ENCODE data around the gene SLC35E1. TPM values are rescaled to one million over a fixed set of nuclear protein-coding genes. Genes with fewer than 3 reads are reported as not detected.

Gene SLC35E1
- total RNA-seq, 2 experiments from 2014 or later: 57.3 to 57.7 TPM

- Mint-ChIP-seq H3K27me3 (no peaks in the 10 kb centered on the region), H3K27ac (peak overlapping the region; percentile 23), H3K4me1 (peaks cover 51% of the 10 kb centered on the region), H3K9me3 (no peaks in the 10 kb centered on the region), H3K4me3 (no peak overlapping the region), H3K36me3 (ENCODE audit: low read depth) (peaks cover 3% of the 10 kb centered on the region)
- POLR2A ChIA-PET: interaction anchor here (1.0 to 3.3 kb wide), 2 partner anchors 19 to 21 kb away, joined by 3 to 12 read pairs; partner anchors contain the start of gene MED26
- CTCF ChIA-PET: no interaction called here
- DNase-seq: no peak
Observed at GRCh38 chr19:16608290-16608739, 36.1 kb upstream of the SLC35E1 start.

GRCh38 chr19:16607819-16608218 is 35.6 kb upstream of the SLC35E1 start:
- peaks cover 50% of the 10 kb centered on the region for H3K4me1 Mint-ChIP-seq
- no peak overlapping the region for H3K4me3 Mint-ChIP-seq
- ChIA-PET POLR2A (interaction anchor here (1.0 to 3.3 kb wide), 2 partner anchors 20 to 21 kb away, joined by 3 to 12 read pairs; partner anchors contain the start of gene MED26), CTCF (no interaction called here)
- H3K27ac Mint-ChIP-seq: no peak overlapping the region
- no peaks in the 10 kb centered on the region for H3K9me3 Mint-ChIP-seq
- no peaks in the 10 kb centered on the region for H3K27me3 Mint-ChIP-seq
- peaks cover 3% of the 10 kb centered on the region for H3K36me3 Mint-ChIP-seq (ENCODE audit: low read depth)
- DNase-seq: no peak

- H3K9me3 Mint-ChIP-seq: no peaks in the 10 kb centered on the region
- ChIA-PET CTCF (no interaction called here), POLR2A (no interaction called here)
- H3K4me3 Mint-ChIP-seq: no peak overlapping the region
- H3K36me3 Mint-ChIP-seq (ENCODE audit: low read depth): peaks cover 3% of the 10 kb centered on the region
- peaks cover 34% of the 10 kb centered on the region for H3K4me1 Mint-ChIP-seq
- DNase-seq: no peak
- no peak overlapping the region for H3K27ac Mint-ChIP-seq
- H3K27me3 Mint-ChIP-seq: no peaks in the 10 kb centered on the region
Observed at GRCh38 chr19:16605553-16605994, 33.4 kb upstream of the SLC35E1 start.

GRCh38 chr19:16605115-16605514 is 32.9 kb upstream of the SLC35E1 start:
- ChIA-PET CTCF (no interaction called here), POLR2A (no interaction called here)
- no peaks in the 10 kb centered on the region for H3K9me3 Mint-ChIP-seq
- H3K4me3 Mint-ChIP-seq: no peak overlapping the region
- no peak overlapping the region for H3K27ac Mint-ChIP-seq
- H3K27me3 Mint-ChIP-seq: no peaks in the 10 kb centered on the region
- peaks cover 34% of the 10 kb centered on the region for H3K4me1 Mint-ChIP-seq
- DNase-seq: no peak
- peaks cover 3% of the 10 kb centered on the region for H3K36me3 Mint-ChIP-seq (ENCODE audit: low read depth)

- H3K36me3 Mint-ChIP-seq (ENCODE audit: low read depth): peaks cover 3% of the 10 kb centered on the region
- no peaks in the 10 kb centered on the region for H3K9me3 Mint-ChIP-seq
- no peak for DNase-seq
- peaks cover 30% of the 10 kb centered on the region for H3K4me1 Mint-ChIP-seq
- H3K4me3 Mint-ChIP-seq: no peak overlapping the region
- ChIA-PET CTCF (no interaction called here), POLR2A (no interaction called here)
- no peak overlapping the region for H3K27ac Mint-ChIP-seq
- no peaks in the 10 kb centered on the region for H3K27me3 Mint-ChIP-seq
Observed at GRCh38 chr19:16604615-16605014, 32.4 kb upstream of the SLC35E1 start.

GRCh38 chr19:16603090-16603489 is 30.9 kb upstream of the SLC35E1 start:
- Mint-ChIP-seq H3K9me3 (no peaks in the 10 kb centered on the region), H3K4me3 (no peak overlapping the region), H3K4me1 (peaks cover 29% of the 10 kb centered on the region), H3K36me3 (ENCODE audit: low read depth) (peaks cover 3% of the 10 kb centered on the region), H3K27me3 (no peaks in the 10 kb centered on the region), H3K27ac (no peak overlapping the region)
- DNase-seq: no peak
- ChIA-PET POLR2A (no interaction called here), CTCF (no interaction called here)

GRCh38 chr19:16601378-16602052 is 29.3 kb upstream of the SLC35E1 start:
- Mint-ChIP-seq H3K27ac (no peak overlapping the region), H3K36me3 (ENCODE audit: low read depth) (peaks cover 11% of the 10 kb centered on the region), H3K9me3 (no peaks in the 10 kb centered on the region), H3K27me3 (no peaks in the 10 kb centered on the region), H3K4me3 (no peak overlapping the region), H3K4me1 (peaks cover 31% of the 10 kb centered on the region)
- no peak for DNase-seq
- CTCF ChIA-PET: interaction anchor here (1.3 kb wide), 1 partner anchor 15 kb away, joined by 3 read pairs; no protein-coding TSS in a partner anchor
- POLR2A ChIA-PET: interaction anchor here (1.1 to 1.3 kb wide), 2 partner anchors 17 to 21 kb away, joined by 3 to 6 read pairs; no protein-coding TSS in a partner anchor

- Mint-ChIP-seq H3K9me3 (no peaks in the 10 kb centered on the region), H3K27ac (no peak overlapping the region), H3K36me3 (ENCODE audit: low read depth) (peaks cover 11% of the 10 kb centered on the region), H3K4me1 (peaks cover 38% of the 10 kb centered on the region), H3K4me3 (no peak overlapping the region), H3K27me3 (no peaks in the 10 kb centered on the region)
- CTCF ChIA-PET: interaction anchor here (1.0 to 1.3 kb wide), 2 partner anchors 13 to 14 kb away, joined by 3 read pairs; no protein-coding TSS in a partner anchor
- DNase-seq: no peak
- POLR2A ChIA-PET: interaction anchor here (1.1 to 1.3 kb wide), 2 partner anchors 16 to 22 kb away, joined by 3 to 6 read pairs; no protein-coding TSS in a partner anchor
Observed at GRCh38 chr19:16600824-16601223, 28.6 kb upstream of the SLC35E1 start.

DNA sequence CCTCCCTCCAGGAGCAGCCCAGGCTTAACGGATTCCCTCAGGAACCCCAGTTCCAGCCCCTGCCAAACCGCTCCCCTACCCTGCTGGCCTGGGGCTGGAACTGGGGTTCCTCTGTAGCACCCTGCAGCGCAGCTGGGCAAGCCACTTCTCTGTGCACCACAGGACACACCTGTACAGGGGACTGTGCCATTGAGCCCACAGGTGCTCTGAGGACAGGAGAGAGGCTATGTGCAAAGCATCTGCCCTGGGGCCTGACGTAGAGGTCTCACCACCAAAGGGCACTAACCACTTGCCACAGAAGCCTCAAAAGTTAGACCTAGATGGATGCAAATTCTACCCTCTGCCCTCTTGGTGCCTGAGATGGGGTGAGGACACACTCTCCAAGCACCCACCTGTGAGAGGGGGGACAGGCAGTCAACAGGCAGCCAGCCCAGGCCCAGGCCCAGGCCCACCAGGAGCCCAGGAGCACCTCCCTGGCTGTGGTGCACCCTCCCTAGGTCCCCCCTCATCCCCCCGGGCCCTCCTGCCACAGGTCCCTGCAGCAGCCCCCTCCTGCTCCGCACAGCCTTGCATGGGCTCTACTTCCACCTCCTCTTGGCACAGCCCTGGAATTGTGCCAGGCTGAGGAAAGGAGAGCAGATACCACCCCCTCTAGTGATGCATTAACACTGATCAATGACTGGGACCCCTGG is 27.6 kb upstream of the SLC35E1 start:
- Mint-ChIP-seq H3K4me3 (no peak overlapping the region), H3K36me3 (ENCODE audit: low read depth) (peaks cover 7% of the 10 kb centered on the region), H3K27me3 (no peaks in the 10 kb centered on the region), H3K9me3 (no peaks in the 10 kb centered on the region), H3K4me1 (peaks cover 45% of the 10 kb centered on the region), H3K27ac (no peak overlapping the region)
- ChIA-PET CTCF (interaction anchor here (1.0 to 1.3 kb wide), 2 partner anchors 12 to 13 kb away, joined by 3 read pairs; no protein-coding TSS in a partner anchor), POLR2A (interaction anchor here (0.9 to 1.3 kb wide), 3 partner anchors 12 to 28 kb away, joined by 3 to 6 read pairs (median 3); no protein-coding TSS in a partner anchor)
- DNase-seq: no peak

- no peak for DNase-seq
- H3K27ac Mint-ChIP-seq: no peak overlapping the region
- H3K27me3 Mint-ChIP-seq: no peaks in the 10 kb centered on the region
- H3K4me3 Mint-ChIP-seq: no peak overlapping the region
- ChIA-PET CTCF (no interaction called here), POLR2A (interaction anchor here (0.9 to 1.3 kb wide), 2 partner anchors 11 to 29 kb away, joined by 3 read pairs; no protein-coding TSS in a partner anchor)
- peaks cover 51% of the 10 kb centered on the region for H3K4me1 Mint-ChIP-seq
- peaks cover 7% of the 10 kb centered on the region for H3K36me3 Mint-ChIP-seq (ENCODE audit: low read depth)
- no peaks in the 10 kb centered on the region for H3K9me3 Mint-ChIP-seq
Observed at GRCh38 chr19:16598848-16599247, 26.6 kb upstream of the SLC35E1 start.

DNA sequence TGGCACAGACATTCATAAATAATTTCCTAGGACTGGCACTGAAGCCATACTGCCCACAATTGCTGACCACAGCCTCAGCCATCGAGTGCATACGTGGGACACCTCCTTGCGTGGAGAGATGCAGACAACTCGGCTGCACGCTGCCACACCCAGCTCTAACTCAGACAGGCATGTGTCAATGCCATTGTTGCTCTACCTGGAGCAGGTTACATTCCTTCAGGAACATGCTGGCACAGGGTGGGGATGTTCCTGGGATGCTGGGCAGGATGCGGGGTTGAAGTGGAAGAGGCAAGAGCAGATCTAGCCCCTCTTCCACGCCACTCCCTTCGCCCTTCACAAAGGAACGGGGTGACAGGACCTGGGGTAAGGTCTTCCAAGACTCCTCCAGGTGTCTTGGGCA is 24.2 kb upstream of the SLC35E1 start:
- ChIA-PET POLR2A (no interaction called here), CTCF (interaction anchor here (1.3 kb wide), 1 partner anchor 8 kb away, joined by 3 read pairs; no protein-coding TSS in a partner anchor)
- Mint-ChIP-seq H3K36me3 (ENCODE audit: low read depth) (peaks cover 7% of the 10 kb centered on the region), H3K4me1 (peaks cover 70% of the 10 kb centered on the region), H3K27me3 (no peaks in the 10 kb centered on the region), H3K4me3 (no peak overlapping the region), H3K27ac (no peak overlapping the region), H3K9me3 (no peaks in the 10 kb centered on the region)
- DNase-seq: no peak

DNA sequence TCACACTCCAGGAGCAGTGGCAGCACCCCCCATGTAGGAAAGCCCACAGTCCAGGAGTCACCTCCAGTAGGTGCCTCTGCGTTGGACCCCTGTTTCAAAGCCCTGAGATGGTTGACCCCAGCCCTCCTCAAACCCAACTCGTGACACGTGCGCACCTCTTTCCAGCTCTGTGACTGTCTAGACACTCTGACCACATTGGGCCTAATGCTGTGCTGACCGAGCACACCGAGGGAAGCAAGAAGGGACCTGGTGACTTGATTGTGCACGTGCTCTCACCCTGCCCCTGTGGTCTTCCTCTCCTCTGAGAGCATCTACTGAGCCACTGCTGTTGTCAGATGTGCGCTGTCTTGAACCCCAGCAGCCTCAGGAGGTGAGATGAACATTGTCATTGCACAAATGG is 22.9 kb upstream of the SLC35E1 start:
- DNase-seq: no peak
- CTCF ChIA-PET: interaction anchor here (0.5 to 1.3 kb wide), 2 partner anchors 7 to 750 kb away, joined by 3 to 4 read pairs; no protein-coding TSS in a partner anchor
- POLR2A ChIA-PET: interaction anchor here (0.8 to 1.1 kb wide), 2 partner anchors 15 to 31 kb away, joined by 4 to 5 read pairs; no protein-coding TSS in a partner anchor
- H3K27ac Mint-ChIP-seq: peak overlapping the region; percentile 90
- peaks cover 7% of the 10 kb centered on the region for H3K36me3 Mint-ChIP-seq (ENCODE audit: low read depth)
- H3K9me3 Mint-ChIP-seq: no peaks in the 10 kb centered on the region
- H3K4me3 Mint-ChIP-seq: peak overlapping the region; percentile 60
- H3K4me1 Mint-ChIP-seq: peaks cover 75% of the 10 kb centered on the region
- H3K27me3 Mint-ChIP-seq: no peaks in the 10 kb centered on the region

DNA sequence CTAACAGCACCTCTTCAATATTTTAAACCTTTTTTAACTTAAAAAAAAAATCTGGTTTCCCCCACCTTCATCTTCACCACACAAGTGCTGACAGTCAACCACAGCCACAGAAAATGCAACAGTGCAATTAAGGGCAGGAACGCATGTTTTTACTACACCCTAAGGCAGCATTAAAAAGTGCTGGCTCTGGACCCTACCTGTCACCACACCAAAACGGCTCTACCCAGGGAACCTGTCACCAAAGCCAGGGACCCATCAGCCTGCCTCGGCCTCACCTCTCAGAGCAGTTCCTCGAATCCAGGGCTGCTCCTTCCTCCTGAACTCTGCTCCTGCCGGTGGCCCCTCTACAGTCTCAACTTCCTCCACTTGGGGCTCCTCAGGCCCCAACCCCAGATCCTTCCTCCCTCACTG is 22.5 kb upstream of the SLC35E1 start:
- peak; percentile 61 for DNase-seq
- H3K27ac Mint-ChIP-seq: peak overlapping the region; percentile 90
- ChIA-PET CTCF (interaction anchor here (0.5 kb wide), 1 partner anchor 751 kb away, joined by 4 read pairs; no protein-coding TSS in a partner anchor), POLR2A (interaction anchor here (1.1 to 2.0 kb wide), 4 partner anchors 10 to 32 kb away, joined by 4 to 14 read pairs (median 8); no protein-coding TSS in a partner anchor)
- peak overlapping the region; percentile 60 for H3K4me3 Mint-ChIP-seq
- H3K9me3 Mint-ChIP-seq: no peaks in the 10 kb centered on the region
- no peaks in the 10 kb centered on the region for H3K27me3 Mint-ChIP-seq
- H3K36me3 Mint-ChIP-seq (ENCODE audit: low read depth): peaks cover 7% of the 10 kb centered on the region
- peaks cover 79% of the 10 kb centered on the region for H3K4me1 Mint-ChIP-seq
